Cardiac muscle cell (in vitro differentiated cells and primary cell): ENCODE measurements around the gene CCL4. TPM values are rescaled to one million over a fixed set of nuclear protein-coding genes. Genes with fewer than 3 reads are reported as not detected.

Experiments used
- DNase-seq, 2 donors: peaks; one replicate each; pipeline versions ENCODE4 v3.0.0 to v3.0.0-alpha.2; 2010 to 2017; ENCODE audit warnings: low read depth in 1 of 2, low spot score in 1 of 2
- H3K27ac ChIP-seq: fragments of 200-600 bp; sonication (generic); 2 replicates; pipeline ENCODE4 v1.5.1; 2016
- H3K27me3 ChIP-seq: fragments of 200-600 bp; sonication (generic); 2 replicates; pipeline ENCODE4 v1.6.0; 2016; ENCODE audit warnings: control low read depth
- H3K36me3 ChIP-seq: fragments of 200-600 bp; sonication (generic); 2 replicates; pipeline ENCODE4 v1.5.1; 2016; ENCODE audit warnings: control low read depth
- H3K4me1 ChIP-seq: fragments of 200-600 bp; sonication (generic); 2 replicates; pipeline ENCODE4 v1.8.1; 2017; ENCODE audit warnings: low read depth, mild to moderate bottlenecking, mixed run types
- H3K4me3 ChIP-seq: fragments of 200-600 bp; sonication (generic); 2 replicates; pipeline ENCODE4 v1.5.1; 2016; ENCODE audit warnings: mild to moderate bottlenecking
- H3K9me3 ChIP-seq: fragments of 200-600 bp; sonication (generic); 2 replicates; pipeline ENCODE4 v1.5.1; 2017; ENCODE audit warnings: low read depth, mild to moderate bottlenecking, control low read depth
- polyA plus RNA-seq: library from polyadenylated mRNA; unstranded; fragments of >200 nt; fragmentation: Nextera tagmentation; extraction: Ambion mirVana; gene quantifications from 2 replicates; pipeline ENCODE4 v1.2.1, GENCODE V29; 2016
- total RNA-seq: library from RNA; depleted of rRNA; stranded (reverse); fragments of >200 nt; gene quantifications from 2 replicates; pipeline ENCODE4 v1.2.3, GENCODE V29; 2016
- TF ChIP-seq, protein P1 (sequence below): IDR thresholded peaks from 2 replicates; pipeline ENCODE4 v1.5.1; 2012; ENCODE audit warnings: low read depth, mild to moderate bottlenecking, low read length

Gene CCL4
- total and polyA plus RNA-seq, 2 experiments from 2014 or later: not detected

DNA sequence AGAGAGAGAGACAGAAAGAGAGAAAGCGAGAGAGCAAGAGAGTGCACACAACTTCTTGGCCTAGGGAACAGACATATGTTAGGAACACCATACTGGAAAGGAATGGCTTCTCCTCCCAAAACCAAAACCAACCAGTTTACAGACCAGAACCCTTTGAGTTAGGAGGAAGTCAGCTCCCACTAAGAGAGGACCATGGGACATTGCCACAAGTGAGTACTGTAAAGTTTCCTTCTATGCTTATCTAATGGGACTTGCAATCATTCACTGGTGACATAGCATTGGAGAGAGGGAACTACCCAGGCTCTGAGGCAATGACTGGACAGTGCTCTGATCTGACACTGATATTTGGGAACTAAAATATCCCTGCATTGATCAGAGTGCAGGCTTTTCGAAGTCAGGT lies 40.4 kb downstream of the CCL4 start:
- Histone ChIP-seq H3K27ac (no peak overlapping the region), H3K4me1 (no peaks in the 10 kb centered on the region), H3K36me3 (no peaks in the 10 kb centered on the region), H3K4me3 (no peak overlapping the region), H3K9me3 (no peaks in the 10 kb centered on the region), H3K27me3 (peaks cover 15% of the 10 kb centered on the region)
- TF ChIP-seq, protein P1, sequence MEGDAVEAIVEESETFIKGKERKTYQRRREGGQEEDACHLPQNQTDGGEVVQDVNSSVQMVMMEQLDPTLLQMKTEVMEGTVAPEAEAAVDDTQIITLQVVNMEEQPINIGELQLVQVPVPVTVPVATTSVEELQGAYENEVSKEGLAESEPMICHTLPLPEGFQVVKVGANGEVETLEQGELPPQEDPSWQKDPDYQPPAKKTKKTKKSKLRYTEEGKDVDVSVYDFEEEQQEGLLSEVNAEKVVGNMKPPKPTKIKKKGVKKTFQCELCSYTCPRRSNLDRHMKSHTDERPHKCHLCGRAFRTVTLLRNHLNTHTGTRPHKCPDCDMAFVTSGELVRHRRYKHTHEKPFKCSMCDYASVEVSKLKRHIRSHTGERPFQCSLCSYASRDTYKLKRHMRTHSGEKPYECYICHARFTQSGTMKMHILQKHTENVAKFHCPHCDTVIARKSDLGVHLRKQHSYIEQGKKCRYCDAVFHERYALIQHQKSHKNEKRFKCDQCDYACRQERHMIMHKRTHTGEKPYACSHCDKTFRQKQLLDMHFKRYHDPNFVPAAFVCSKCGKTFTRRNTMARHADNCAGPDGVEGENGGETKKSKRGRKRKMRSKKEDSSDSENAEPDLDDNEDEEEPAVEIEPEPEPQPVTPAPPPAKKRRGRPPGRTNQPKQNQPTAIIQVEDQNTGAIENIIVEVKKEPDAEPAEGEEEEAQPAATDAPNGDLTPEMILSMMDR: no peak
- no peak for DNase-seq

DNA sequence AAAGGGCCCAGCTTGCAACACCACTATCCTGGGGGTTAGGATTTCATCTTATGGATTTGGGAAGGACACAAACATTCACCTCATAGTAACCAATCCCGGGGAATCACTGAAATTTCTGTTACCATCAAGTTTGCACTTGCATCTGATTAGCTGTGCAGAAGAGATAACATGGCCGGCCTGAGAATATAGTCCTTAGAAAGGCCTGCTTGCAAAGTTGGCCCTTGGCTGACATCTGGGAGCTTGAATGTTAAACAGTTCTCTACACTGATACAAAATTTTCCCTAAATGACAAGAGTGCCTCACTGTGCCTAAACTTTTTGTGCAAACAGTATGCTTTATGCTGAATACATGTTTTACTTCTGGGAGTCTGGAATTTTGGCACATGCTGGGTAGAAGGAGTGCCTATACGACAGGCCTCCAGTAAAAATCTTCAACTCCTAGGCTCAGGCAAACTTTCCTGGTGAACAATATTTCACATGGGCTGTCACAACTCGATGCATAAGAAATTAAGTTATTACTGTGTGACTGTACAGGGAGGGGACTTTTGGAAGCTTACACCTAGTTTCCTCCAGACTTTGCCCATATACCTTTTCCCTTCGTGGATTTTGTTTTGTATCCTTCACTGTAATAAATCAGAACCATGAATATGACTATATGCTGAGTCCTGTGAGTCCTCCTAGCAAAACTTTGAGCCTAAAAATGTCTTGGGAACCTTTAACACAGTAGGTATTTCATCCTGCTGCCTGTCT lies 41.5 kb downstream of the CCL4 start:
- no peaks in the 10 kb centered on the region for H3K4me1 ChIP-seq
- no peaks in the 10 kb centered on the region for H3K36me3 ChIP-seq
- no peak overlapping the region for H3K27ac ChIP-seq
- peaks cover 15% of the 10 kb centered on the region for H3K27me3 ChIP-seq
- H3K4me3 ChIP-seq: no peak overlapping the region
- TF ChIP-seq, protein P1: no peak
- no peak for DNase-seq
- no peaks in the 10 kb centered on the region for H3K9me3 ChIP-seq

DNA sequence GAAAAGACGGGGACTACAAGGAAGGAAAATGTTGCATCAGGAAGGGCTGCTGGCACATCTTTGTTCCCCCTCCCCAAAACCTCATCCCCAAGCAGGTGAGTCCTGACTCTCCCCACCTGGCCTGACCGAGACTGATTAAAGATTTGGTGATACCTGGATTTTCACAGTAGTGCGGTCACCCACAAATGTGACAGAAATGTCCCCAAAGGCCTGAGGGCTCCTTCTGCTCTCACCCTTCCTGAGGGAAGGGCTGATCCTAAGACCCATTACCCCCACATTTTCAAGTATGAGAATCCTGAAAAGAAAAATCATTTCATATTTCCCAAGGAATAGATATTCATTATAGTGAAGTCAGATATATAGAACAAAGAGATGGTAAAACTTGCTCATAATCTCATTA lies 44.0 kb downstream of the CCL4 start:
- H3K27me3 ChIP-seq: peaks cover 5% of the 10 kb centered on the region
- no peak overlapping the region for H3K27ac ChIP-seq
- no peaks in the 10 kb centered on the region for H3K36me3 ChIP-seq
- no peak overlapping the region for H3K4me3 ChIP-seq
- DNase-seq: no peak
- no peaks in the 10 kb centered on the region for H3K4me1 ChIP-seq
- TF ChIP-seq, protein P1: no peak
- H3K9me3 ChIP-seq: no peaks in the 10 kb centered on the region

DNA sequence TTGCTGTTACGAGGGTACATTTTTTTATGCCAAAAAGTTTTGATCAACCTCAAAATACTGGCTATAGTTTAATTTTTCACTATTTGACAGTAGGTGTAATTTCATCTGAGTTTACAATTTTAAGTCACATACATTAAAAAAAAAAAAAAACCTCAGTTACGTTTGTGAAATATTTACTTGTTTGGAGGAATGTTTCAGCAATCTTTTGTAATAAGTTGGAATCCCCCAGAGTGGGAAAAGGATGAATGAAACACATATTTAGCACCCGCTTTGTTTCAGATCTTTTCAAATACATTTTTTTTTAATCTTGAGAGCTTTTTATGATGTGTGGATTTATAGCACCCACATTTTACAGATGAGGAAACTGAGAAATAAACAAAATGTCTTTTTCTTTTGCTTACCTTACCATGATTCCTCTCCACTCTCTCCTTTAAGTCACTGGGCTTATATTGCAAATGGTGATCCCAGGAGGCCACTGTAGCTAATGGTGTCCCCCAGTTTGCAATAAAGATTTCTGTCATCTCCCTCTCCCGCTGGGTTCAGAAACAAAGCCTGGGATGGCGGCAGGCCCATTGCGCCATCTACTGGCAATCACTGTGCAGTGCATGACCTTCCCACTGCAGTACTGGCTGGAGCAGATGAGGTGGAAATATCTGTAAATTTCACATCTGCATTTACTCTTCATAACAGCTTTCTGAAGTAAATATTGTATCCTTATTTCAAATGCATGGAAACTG lies 45.1 kb downstream of the CCL4 start:
- Histone ChIP-seq H3K27ac (no peak overlapping the region), H3K4me3 (no peak overlapping the region), H3K9me3 (no peaks in the 10 kb centered on the region), H3K4me1 (no peaks in the 10 kb centered on the region), H3K27me3 (peaks cover 5% of the 10 kb centered on the region), H3K36me3 (no peaks in the 10 kb centered on the region)
- DNase-seq: peak; percentile 74 to 76
- TF ChIP-seq, protein P1: peak; percentile 100

DNA sequence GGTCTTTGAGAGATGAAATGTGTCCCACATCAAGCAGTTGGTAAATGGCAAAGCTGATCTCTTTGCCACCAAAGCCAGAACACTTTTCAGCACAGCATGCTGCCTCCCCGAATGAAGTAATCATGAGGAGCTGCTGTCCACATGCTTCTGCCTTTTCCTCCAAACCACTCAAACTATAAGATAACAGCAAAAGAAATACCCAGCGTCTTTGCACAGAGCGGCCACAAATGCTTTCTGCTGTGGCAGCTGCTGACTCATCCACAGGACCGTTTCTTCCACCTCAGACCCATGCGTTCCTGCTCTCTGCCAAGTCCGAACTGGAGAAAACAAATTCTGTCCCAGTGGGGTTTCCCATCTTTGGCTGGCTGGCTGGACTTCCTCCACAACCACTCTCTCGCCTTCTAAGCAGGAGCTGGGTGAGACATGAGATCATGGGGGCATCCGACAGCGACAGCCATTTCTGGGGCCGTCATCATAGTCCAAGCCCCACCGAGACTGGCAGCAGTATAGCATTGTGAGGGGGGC lies 45.7 kb downstream of the CCL4 start:
- no peaks in the 10 kb centered on the region for H3K9me3 ChIP-seq
- no peaks in the 10 kb centered on the region for H3K4me1 ChIP-seq
- no peaks in the 10 kb centered on the region for H3K36me3 ChIP-seq
- H3K27ac ChIP-seq: no peak overlapping the region
- no peak overlapping the region for H3K4me3 ChIP-seq
- DNase-seq: peak in 1 of 2 donors; percentile 94
- TF ChIP-seq, protein P1: no peak
- H3K27me3 ChIP-seq: peaks cover 5% of the 10 kb centered on the region
